Ramos (cell line): ENCODE data around the gene MEPCE.

Experiments used
- in situ Hi-C: fragments of 300-500 bp; cut with MboI; formaldehyde crosslinking; loops from one replicate; pipeline ENCODE4 v1.14.3; 2022; ENCODE audit warnings: low sequenced_read_pairs; ENCODE audit not compliant: unreplicated experiment

MEPCE gene

DNA sequence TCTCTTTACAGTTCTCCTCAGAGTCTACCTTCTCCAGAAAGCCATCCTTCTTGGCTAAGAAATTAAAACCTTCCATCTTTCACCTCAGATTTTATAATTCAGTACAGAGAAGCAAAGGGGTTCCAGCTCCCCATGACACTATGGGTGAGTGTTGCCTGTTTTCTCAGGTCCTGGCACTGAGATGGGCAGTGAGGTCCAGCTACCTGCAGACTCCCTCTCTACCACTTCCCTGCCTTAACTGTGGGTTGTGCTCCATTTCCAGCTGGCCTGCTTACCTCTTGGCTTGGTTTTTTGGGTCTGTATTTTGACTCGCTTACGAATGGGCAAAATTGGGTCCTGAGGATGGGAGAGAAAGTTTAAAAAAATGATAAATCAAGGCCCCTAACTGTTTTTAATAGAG is 27.4 kb upstream of the MEPCE start:
- in situ Hi-C loops, result no loop called here

DNA sequence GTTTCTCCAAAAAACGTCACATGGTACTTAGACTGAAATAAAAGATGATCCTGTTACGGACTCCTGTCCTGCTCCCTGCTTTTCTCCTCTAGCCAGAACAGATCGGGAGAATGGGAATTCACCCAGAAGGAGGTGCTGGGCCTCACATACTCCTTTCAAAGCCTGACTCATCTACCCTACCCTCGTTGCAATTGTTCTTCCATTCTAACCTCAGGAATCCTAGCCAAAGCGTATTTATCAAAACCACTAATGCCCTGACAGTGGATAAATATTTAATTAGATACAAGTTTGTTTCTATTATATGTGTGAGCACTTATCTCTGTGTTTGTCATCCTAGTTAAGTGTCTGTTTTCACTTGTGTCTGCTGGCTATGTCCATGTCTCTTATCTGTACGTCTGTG is 22.9 kb upstream of the MEPCE start:
- in situ Hi-C loops, result loop anchor here (5.0 kb wide), 1 partner anchor 274 kb away; no protein-coding TSS in a partner anchor

- in situ Hi-C loops, result loop anchor here (5.0 kb wide), 1 partner anchor 275 kb away; no protein-coding TSS in a partner anchor
Measured at GRCh38 chr7:100407285-100408180, 22.1 kb upstream of the MEPCE start.

DNA sequence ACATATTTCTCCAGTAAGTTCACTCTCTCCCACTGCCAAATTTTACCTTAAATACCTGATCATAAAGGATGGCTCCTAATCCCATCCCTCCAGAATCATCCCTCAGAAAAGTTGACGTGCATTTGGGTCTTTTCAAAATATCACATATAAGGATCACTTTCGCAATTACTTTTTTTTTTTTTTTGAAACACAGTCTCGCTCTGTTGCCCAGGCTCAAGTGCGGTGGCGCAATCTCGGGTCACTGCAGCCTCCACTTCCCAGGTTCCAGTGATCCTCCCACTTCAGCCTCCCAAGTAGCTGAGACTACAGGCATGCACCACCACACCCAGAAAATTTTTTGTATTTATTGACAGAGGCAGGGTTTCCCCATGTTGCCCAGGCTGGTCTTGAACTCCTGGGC is 18.5 kb upstream of the MEPCE start:
- in situ Hi-C loops, result no loop called here

DNA sequence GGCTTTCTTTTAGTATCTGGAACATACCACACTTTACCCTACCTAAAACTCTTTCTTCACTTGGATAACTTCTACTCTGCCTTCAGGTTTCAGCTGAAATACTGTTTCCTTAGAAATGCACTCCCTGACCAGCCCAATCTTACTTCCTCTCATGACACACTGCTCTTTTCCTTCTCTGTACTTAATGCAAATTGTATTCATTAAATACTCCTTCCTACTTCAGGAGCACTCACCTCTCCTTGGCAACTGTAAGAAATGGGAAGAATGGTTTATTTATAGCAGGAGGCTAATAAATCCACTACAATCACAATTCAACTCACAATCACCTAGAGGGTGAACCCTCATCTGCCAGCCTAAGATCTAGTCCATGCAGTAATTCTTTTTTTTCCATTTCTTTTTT is 16.3 kb upstream of the MEPCE start:
- in situ Hi-C loops, result no loop called here

- in situ Hi-C loops, result no loop called here
Measured at GRCh38 chr7:100413889-100414288, 15.7 kb upstream of the MEPCE start.

- in situ Hi-C loops, result no loop called here
Measured at GRCh38 chr7:100415448-100415847, 14.2 kb upstream of the MEPCE start.

- in situ Hi-C loops, result no loop called here
Measured at GRCh38 chr7:100418930-100419659, 10.5 kb upstream of the MEPCE start.

DNA sequence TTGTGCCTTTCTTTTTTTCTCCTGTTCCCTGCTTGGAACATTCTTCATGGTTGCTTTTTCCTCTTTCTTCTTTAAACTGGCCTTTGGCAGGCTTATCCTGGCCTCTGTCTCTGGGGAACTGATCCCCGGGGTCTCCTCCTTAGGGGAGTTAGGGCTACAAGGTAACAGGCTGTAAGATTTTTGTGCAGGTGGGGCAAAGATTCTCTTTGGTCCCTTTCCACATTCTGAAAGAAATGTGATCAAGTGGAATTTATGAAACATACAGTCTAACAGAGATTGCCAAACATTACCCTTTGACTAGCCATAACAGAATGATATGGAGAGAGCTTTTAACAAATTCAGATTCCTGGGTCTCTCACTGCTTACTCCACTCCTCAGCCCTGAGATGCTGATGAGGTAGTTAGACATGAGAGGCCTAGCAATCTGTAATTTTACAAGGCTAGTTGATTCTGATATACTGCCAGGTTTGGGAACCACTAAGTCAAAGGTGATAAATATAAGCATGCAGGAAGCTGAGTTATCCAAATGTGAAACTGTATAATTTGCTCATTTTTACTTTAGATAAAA is 9.9 kb upstream of the MEPCE start:
- in situ Hi-C loops, result no loop called here

DNA sequence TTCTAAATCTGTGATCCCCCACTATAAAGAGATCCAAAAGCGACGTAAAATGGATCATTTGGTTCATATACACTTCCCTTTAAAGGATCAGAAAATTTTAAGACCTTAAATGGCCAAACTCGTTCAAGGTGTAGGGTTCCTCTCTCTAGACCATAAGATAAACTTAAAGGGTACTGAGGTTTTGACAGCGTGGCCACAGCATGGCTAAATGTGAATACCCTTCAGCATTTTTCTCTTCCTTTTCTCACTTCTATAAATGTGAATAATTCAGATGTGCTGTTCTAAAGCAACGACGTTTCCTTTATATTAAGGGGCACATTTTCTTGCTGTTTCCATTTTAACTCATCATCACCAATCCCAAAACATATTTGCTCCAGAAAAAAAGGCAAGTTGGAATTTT is 6.3 kb upstream of the MEPCE start:
- in situ Hi-C loops, result no loop called here

DNA sequence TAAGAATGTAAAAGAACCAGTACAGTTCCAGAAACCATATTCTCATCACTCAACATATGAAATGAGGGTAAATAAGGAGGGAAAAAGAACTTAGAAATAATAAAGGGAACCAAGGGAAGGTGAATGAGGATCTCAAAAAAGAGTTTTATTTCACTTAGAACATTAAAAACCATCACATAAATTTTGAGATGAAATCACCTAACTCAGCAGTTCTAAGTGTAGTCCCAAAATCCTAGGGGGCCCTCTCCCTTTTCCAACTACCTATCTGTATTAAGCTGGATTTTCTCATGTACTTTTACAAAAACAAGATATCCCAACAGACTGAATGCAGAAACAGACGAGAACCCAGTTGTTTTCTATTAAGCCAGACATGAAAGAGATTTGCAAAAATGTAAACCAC is 4.3 kb upstream of the MEPCE start:
- in situ Hi-C loops, result no loop called here

- in situ Hi-C loops, result no loop called here
Measured at GRCh38 chr7:100426516-100426915, 3.1 kb upstream of the MEPCE start.

GRCh38 chr7:100427762-100428198 is 1.9 kb upstream of the MEPCE start:
- in situ Hi-C loops, result no loop called here

GRCh38 chr7:100428199-100428966 is 1.2 kb upstream of the MEPCE start, which contains the start of gene ZCWPW1:
Gene ZCWPW1 (minus strand): TSS chr7:100428703. CDS start chr7:100420649, 8,054 bp downstream.
- in situ Hi-C loops, result no loop called here

- in situ Hi-C loops, result no loop called here
Measured at GRCh38 chr7:100428967-100429636, 529 bp upstream of the MEPCE start.

DNA sequence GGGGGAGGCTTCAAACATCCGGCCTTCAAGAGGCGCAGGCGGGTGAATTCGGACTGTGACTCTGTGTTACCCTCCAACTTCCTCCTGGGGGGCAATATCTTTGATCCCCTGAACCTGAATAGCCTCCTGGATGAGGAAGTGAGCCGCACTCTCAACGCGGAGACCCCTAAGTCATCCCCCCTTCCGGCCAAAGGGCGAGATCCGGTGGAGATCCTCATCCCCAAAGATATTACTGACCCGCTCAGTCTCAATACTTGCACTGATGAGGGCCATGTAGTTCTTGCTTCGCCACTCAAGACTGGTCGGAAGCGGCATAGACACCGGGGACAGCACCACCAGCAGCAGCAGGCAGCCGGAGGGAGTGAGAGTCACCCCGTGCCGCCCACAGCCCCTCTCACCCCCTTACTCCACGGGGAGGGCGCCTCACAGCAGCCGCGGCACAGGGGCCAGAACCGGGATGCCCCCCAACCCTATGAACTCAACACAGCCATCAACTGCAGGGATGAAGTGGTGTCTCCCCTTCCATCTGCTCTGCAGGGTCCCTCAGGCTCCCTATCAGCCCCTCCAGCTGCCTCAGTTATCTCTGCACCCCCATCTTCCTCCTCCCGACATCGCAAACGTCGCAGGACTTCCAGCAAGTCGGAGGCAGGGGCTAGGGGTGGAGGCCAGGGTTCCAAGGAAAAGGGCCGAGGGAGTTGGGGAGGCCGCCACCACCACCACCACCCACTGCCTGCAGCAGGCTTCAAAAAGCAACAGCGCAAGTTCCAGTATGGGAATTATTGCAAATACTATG is 1.1 kb downstream of the MEPCE start:
- in situ Hi-C loops, result no loop called here

- in situ Hi-C loops, result no loop called here
Measured at GRCh38 chr7:100431286-100431735, 1.7 kb downstream of the MEPCE start.

GRCh38 chr7:100432053-100432452 is 2.4 kb downstream of the MEPCE start:
- in situ Hi-C loops, result no loop called here
